H9 (cell line): ENCODE data around the gene AP2A1. TPM values are rescaled to one million over a fixed set of nuclear protein-coding genes. Genes with fewer than 3 reads are reported as not detected.

ENCODE experiments used
- DNase-seq: peaks from one replicate; pipeline ENCODE4 v3.0.0-alpha.2; 2017
- H2AFZ ChIP-seq: one replicate; pipeline ENCODE4 v1.6.1; 2013; ENCODE audit warnings: mild to moderate bottlenecking, low read length, control low read depth, moderate library complexity
- H2AK5ac ChIP-seq: 2 replicates; pipeline ENCODE4 v1.6.1; 2013; ENCODE audit warnings: low read length, control low read depth, mixed read lengths; ENCODE audit not compliant: insufficient read length
- H2BK120ac ChIP-seq: one replicate; pipeline ENCODE4 v1.6.1; 2013; ENCODE audit warnings: low read depth, mild to moderate bottlenecking, low read length, control low read depth, inconsistent platforms; ENCODE audit not compliant: poor library complexity, severe bottlenecking
- H2BK12ac ChIP-seq: 2 replicates; pipeline ENCODE4 v1.6.1; 2013; ENCODE audit warnings: low read length, control low read depth, mixed read lengths, low read depth; ENCODE audit not compliant: insufficient read length
- H2BK15ac ChIP-seq: 2 replicates; pipeline ENCODE4 v1.6.1; 2013; ENCODE audit warnings: low read depth, low read length, control low read depth
- H2BK20ac ChIP-seq: one replicate; pipeline ENCODE4 v1.6.1; 2013; ENCODE audit warnings: low read depth, mild to moderate bottlenecking, low read length, control low read depth, inconsistent platforms; ENCODE audit not compliant: poor library complexity, severe bottlenecking
- H2BK5ac ChIP-seq: 2 replicates; pipeline ENCODE4 v1.6.1; 2013; ENCODE audit warnings: low read length, control low read depth, mixed read lengths; ENCODE audit not compliant: insufficient read length
- H3K14ac ChIP-seq: 2 replicates; pipeline ENCODE4 v1.6.1; 2013; ENCODE audit warnings: low read length, control low read depth; ENCODE audit not compliant: insufficient read depth
- H3K18ac ChIP-seq: 2 replicates; pipeline ENCODE4 v1.6.1; 2013; ENCODE audit warnings: low read depth, mild to moderate bottlenecking, mixed read lengths, low read length, control low read depth; ENCODE audit not compliant: insufficient read length
- H3K23ac ChIP-seq: 2 replicates; pipeline ENCODE4 v1.6.1; 2013; ENCODE audit warnings: low read length, control low read depth, mixed read lengths, low read depth; ENCODE audit not compliant: insufficient read length
- H3K23me2 ChIP-seq: 2 replicates; pipeline ENCODE4 v1.6.1; 2013; ENCODE audit warnings: low read depth, mild to moderate bottlenecking, mixed read lengths, low read length, control low read depth; ENCODE audit not compliant: insufficient read length, poor library complexity, severe bottlenecking
- H3K27ac ChIP-seq: 2 replicates; pipeline ENCODE4 v1.5.1; 2013; ENCODE audit warnings: low read length, control low read depth, mixed read lengths, low read depth; ENCODE audit not compliant: insufficient read length
- H3K27me3 ChIP-seq: 2 replicates; pipeline ENCODE4 v1.6.1; 2013; ENCODE audit warnings: low read length, control low read depth, inconsistent platforms; ENCODE audit not compliant: insufficient read depth
- H3K4ac ChIP-seq: 2 replicates; pipeline ENCODE4 v1.6.1; 2013; ENCODE audit warnings: low read depth, mild to moderate bottlenecking, control low read depth, inconsistent platforms, low read length, moderate library complexity
- H3K4me1 ChIP-seq: 2 replicates; pipeline ENCODE4 v1.6.1; 2013; ENCODE audit warnings: low read length, control low read depth, inconsistent platforms; ENCODE audit not compliant: insufficient read depth
- H3K4me2 ChIP-seq: 2 replicates; pipeline ENCODE4 v1.6.1; 2013; ENCODE audit warnings: low read length, control low read depth, mixed read lengths; ENCODE audit not compliant: insufficient read length, insufficient read depth
- H3K56ac ChIP-seq: 2 replicates; pipeline ENCODE4 v1.6.1; 2013; ENCODE audit warnings: low read depth, mild to moderate bottlenecking, mixed read lengths, low read length, control low read depth; ENCODE audit not compliant: insufficient read length
- H3K79me1 ChIP-seq: 2 replicates; pipeline ENCODE4 v1.6.1; 2013; ENCODE audit warnings: low read depth, mild to moderate bottlenecking, moderate library complexity, low read length, control low read depth, inconsistent platforms; ENCODE audit not compliant: insufficient read depth, poor library complexity, severe bottlenecking
- H3K79me2 ChIP-seq: 2 replicates; pipeline ENCODE4 v1.6.1; 2013; ENCODE audit warnings: low read length, control low read depth, inconsistent platforms; ENCODE audit not compliant: insufficient read depth
- H3K9ac ChIP-seq: 2 replicates; pipeline ENCODE4 v1.6.1; 2013; ENCODE audit warnings: low read length, control low read depth, mixed read lengths; ENCODE audit not compliant: insufficient read length; ENCODE audit errors: extremely low read depth
- H3K9me3 ChIP-seq: one replicate; pipeline ENCODE4 v1.6.1; 2013; ENCODE audit warnings: low read depth, low read length, inconsistent platforms; ENCODE audit not compliant: control insufficient read depth
- H3T11ph ChIP-seq: one replicate; pipeline ENCODE4 v1.6.1; 2013; ENCODE audit warnings: mild to moderate bottlenecking, low read length, control low read depth, inconsistent platforms
- H4K20me1 ChIP-seq: one replicate; pipeline ENCODE4 v1.6.1; 2013; ENCODE audit not compliant: control insufficient read depth, insufficient read length, insufficient read depth
- H4K5ac ChIP-seq: 2 replicates; pipeline ENCODE4 v1.6.1; 2013; ENCODE audit warnings: low read depth, mild to moderate bottlenecking, mixed read lengths, low read length, control low read depth; ENCODE audit not compliant: insufficient read length
- H4K8ac ChIP-seq: replicated peaks from 2 replicates; pipeline ENCODE4 v1.6.1; 2013; ENCODE audit warnings: low read length, control low read depth, mixed read lengths, low read depth; ENCODE audit not compliant: insufficient read length
- H4K91ac ChIP-seq: 2 replicates; pipeline ENCODE4 v1.6.1; 2013; ENCODE audit warnings: low read depth, mild to moderate bottlenecking, moderate library complexity, mixed read lengths, low read length, control low read depth; ENCODE audit not compliant: insufficient read length
- H3K27ac Mint-ChIP-seq, 3 experiments: 2 replicates in 2 of 3; 3 replicates in 1 of 3; pipeline ENCODE4 v1.8.0; 2020 to 2021; ENCODE audit warnings: mixed read lengths in 3 of 3, mild to moderate bottlenecking in 1 of 3, moderate library complexity in 1 of 3
- H3K27me3 Mint-ChIP-seq: 2 replicates; pipeline ENCODE4 v1.8.0; 2021; ENCODE audit warnings: low read depth, mild to moderate bottlenecking, moderate library complexity, mixed read lengths
- H3K36me3 Mint-ChIP-seq, 3 experiments: 2 replicates in 2 of 3; 3 replicates in 1 of 3; pipeline ENCODE4 v1.8.0; 2020 to 2021; ENCODE audit warnings: low read depth in 3 of 3, mixed read lengths in 3 of 3; ENCODE audit not compliant: insufficient read depth in 1 of 3
- H3K4me1 Mint-ChIP-seq, 2 experiments: 2 replicates each; pipeline ENCODE4 v1.8.0; 2020; ENCODE audit warnings: mixed read lengths in 2 of 2
- H3K4me3 Mint-ChIP-seq, 2 experiments: 2 replicates in 1 of 2; 3 replicates in 1 of 2; pipeline ENCODE4 v1.8.0; 2020 to 2021; ENCODE audit warnings: mild to moderate bottlenecking in 2 of 2, mixed read lengths in 2 of 2, moderate library complexity in 1 of 2
- H3K9me3 Mint-ChIP-seq, 2 experiments: 2 replicates in 1 of 2; 3 replicates in 1 of 2; pipeline ENCODE4 v1.8.0; 2020; ENCODE audit warnings: mild to moderate bottlenecking in 2 of 2, mixed read lengths in 2 of 2, moderate library complexity in 1 of 2
- CTCF ChIP-seq: fragments of 200-600 bp; sonication (generic); conservative IDR thresholded peaks from 3 replicates; pipeline ENCODE4 v1.8.0; 2021; ENCODE audit warnings: antibody characterized with exemption, mild to moderate bottlenecking
- WGBS: extraction: QIAGEN DNeasy Blood & Tissue Kit; methylation state at CpG from one replicate; pipeline ENCODE4 v1.1.7; 2013; ENCODE audit warnings: missing lambda C conversion rate, low lambda C conversion rate, mixed read lengths; ENCODE audit not compliant: insufficient read length; ENCODE audit errors: extremely low coverage; 5-methylcytosine and 5-hydroxymethylcytosine counted together
- total RNA-seq: library from RNA; stranded (reverse); gene quantifications from 2 replicates; pipeline ENCODE4 v1.2.1, GENCODE V29; 2021

The AP2A1 gene
- total RNA-seq, 1 experiment from 2014 or later = 108 TPM

- Histone ChIP-seq H2AFZ (no peak overlapping the region), H3K4me2 (no peak overlapping the region), H3T11ph (no peak overlapping the region), H3K79me1 (no peaks in the 10 kb centered on the region), H2AK5ac (no peak overlapping the region), H3K18ac (no peak overlapping the region), H4K8ac (no peak overlapping the region), H3K27me3 (no peaks in the 10 kb centered on the region), H2BK12ac (no peak overlapping the region), H3K4ac (no peak overlapping the region), H2BK15ac (no peak overlapping the region), H2BK5ac (no peak overlapping the region), H3K4me1 (no peaks in the 10 kb centered on the region; the same call in 1 of the 2 replicates), H3K23me2 (peaks cover 8% of the 10 kb centered on the region), H3K56ac (no peak overlapping the region), H2BK120ac (no peak overlapping the region), H3K9me3 (no peaks in the 10 kb centered on the region), H4K91ac (no peak overlapping the region), H3K23ac (no peak overlapping the region), H4K5ac (no peak overlapping the region), H3K79me2 (no peaks in the 10 kb centered on the region), H3K9ac (no peak overlapping the region), H3K27ac (no peak overlapping the region), H2BK20ac (no peak overlapping the region), H3K14ac (no peak overlapping the region), H4K20me1 (no peaks in the 10 kb centered on the region)
- Mint-ChIP-seq H3K27me3 (peaks cover 7% of the 10 kb centered on the region), H3K9me3 (no peaks in the 10 kb centered on the region; a peak in 2 of 5 replicates), H3K4me1 (peaks cover 15 to 38% of the 10 kb centered on the region in 2 experiments), H3K27ac (peak overlapping the region in 1 of 3 experiments; percentile 77; a peak in 1 of 7 replicates), H3K4me3 (no peak overlapping the region), H3K36me3 (peaks cover 22 to 40% (median 39%) of the 10 kb centered on the region in 3 experiments; a peak in 6 of 7 replicates)
- TF ChIP-seq CTCF = no peak
- WGBS = no CpG with 5 or more reads among the region's 18 CpGs
- DNase-seq = no peak
These were observed 40.5 kb downstream of the AP2A1 start for GRCh38 chr19:49807058-49807903.
